ENCODE data around the gene MARK3. TPM values are rescaled to one million over a fixed set of nuclear protein-coding genes. Genes with fewer than 3 reads are reported as not detected.

Gene MARK3
- total and polyA plus RNA-seq, 2 of the 13 experiments (the other 11 are each of a cell fraction or from before 2014, with no cell fraction given) = 47.7 to 56.6 TPM

- Histone ChIP-seq H3K4me1 (ENCODE audit: insufficient read depth, low read length) (peaks cover 64% of the 10 kb centered on the region), H3K27ac (ENCODE audit: extremely low read length, insufficient read depth, low read length) (no peak overlapping the region), H3K27me3 (ENCODE audit: control insufficient read depth in 1 of 2, insufficient read depth in 2 of 2, low read length in 2 of 2) (no peaks in the 10 kb centered on the region), H3K36me3 (replicated peaks in 1 of 2; ENCODE audit: control insufficient read depth in 1 of 2, insufficient read depth in 2 of 2, low read length in 2 of 2) (peaks cover 0 to 10% of the 10 kb centered on the region in 2 experiments; a peak in 3 of 5 replicates), H4K20me1 (ENCODE audit: insufficient read depth, low read length) (no peaks in the 10 kb centered on the region), H3K9me3 (ENCODE audit: low read length) (no peaks in the 10 kb centered on the region), H3K79me2 (ENCODE audit: insufficient read depth, low read length) (peaks cover 12% of the 10 kb centered on the region), H3K4me3 (replicated peaks in 1 of 3; ENCODE audit: insufficient read depth in 1 of 3, low read depth in 2 of 3, low read length in 3 of 3) (no peak overlapping the region), H3K4me2 (ENCODE audit: low read depth, low read length) (no peak overlapping the region), H2AFZ (ENCODE audit: low read length) (no peak overlapping the region), H3K9ac (ENCODE audit: insufficient read depth, low read depth, low read length) (no peak overlapping the region)
- intact Hi-C loops (cut with micrococcal nuclease; ENCODE audit: unreplicated experiment) = no loop called here
- FAIRE-seq = no peak
- no peak for ATAC-seq
- ChIA-PET POLR2A (interaction anchor here (1.6 kb wide), 1 partner anchor 19 kb away, joined by 3 read pairs; no protein-coding TSS in a partner anchor), CTCF (ENCODE audit: low intra/inter-chr PET ratio, low total read pairs) (no interaction called here)
- in situ Hi-C loops (cut with HindIII; ENCODE audit: extremely low pct_ligation_motif_present, low pct_unique_long_range_greater_than_20kb) = no loop called here
- WGBS (ENCODE audit: low lambda C conversion rate) = 93% methylated on average over 10 of the region's 10 CpGs
- BruUV-seq (replicated peaks) = no TSS peak
- no peak for DNase-seq (ENCODE audit: low spot score)
- no peak for TF ChIP-seq ZBTB2 (CRISPR knock-in tag; IDR thresholded peaks at IDR 0.05; ENCODE audit: low read depth)
- no peak for TF ChIP-seq ZNF512 (CRISPR knock-in tag; IDR thresholded peaks at IDR 0.05)
- no peak for TF ChIP-seq ZNF101 (CRISPR knock-in tag; IDR thresholded peaks at IDR 0.05; ENCODE audit: borderline replicate concordance, low read depth)
- TF ChIP-seq PHF20 (CRISPR knock-in tag; IDR thresholded peaks at IDR 0.05) = no peak
- TF ChIP-seq ZNF281 (CRISPR knock-in tag; IDR thresholded peaks at IDR 0.05; ENCODE audit: borderline replicate concordance) = no peak
- TF ChIP-seq GABPB1 (CRISPR knock-in tag; IDR thresholded peaks at IDR 0.05) = no peak
- no peak for TF ChIP-seq STAT6 (CRISPR knock-in tag; IDR thresholded peaks at IDR 0.05; ENCODE audit: borderline replicate concordance)
- TF ChIP-seq ZSCAN29 (CRISPR knock-in tag; conservative IDR thresholded peaks at IDR 0.05) = no peak
- no peak for TF ChIP-seq DNMT3B (CRISPR knock-in tag; conservative IDR thresholded peaks at IDR 0.05)
- no peak for TF ChIP-seq TFDP2 (CRISPR knock-in tag; IDR thresholded peaks at IDR 0.05)
- TF ChIP-seq DDIT3 (CRISPR knock-in tag; IDR thresholded peaks at IDR 0.05) = no peak
- TF ChIP-seq U2AF1 (optimal IDR thresholded peaks at IDR 0.05; ENCODE audit: low read depth, low read length) = no peak
These were observed 138.3 kb downstream of the MARK3 start for GRCh38 chr14:103523575-103523954.
